ENCODE measurements around the gene PSMA5. TPM values are rescaled to one million over a fixed set of nuclear protein-coding genes. Genes with fewer than 3 reads are reported as not detected.

PSMA5 gene
- total and polyA plus RNA-seq, 7 donors: 58.1 to 213 (median 99.6) TPM

DNA sequence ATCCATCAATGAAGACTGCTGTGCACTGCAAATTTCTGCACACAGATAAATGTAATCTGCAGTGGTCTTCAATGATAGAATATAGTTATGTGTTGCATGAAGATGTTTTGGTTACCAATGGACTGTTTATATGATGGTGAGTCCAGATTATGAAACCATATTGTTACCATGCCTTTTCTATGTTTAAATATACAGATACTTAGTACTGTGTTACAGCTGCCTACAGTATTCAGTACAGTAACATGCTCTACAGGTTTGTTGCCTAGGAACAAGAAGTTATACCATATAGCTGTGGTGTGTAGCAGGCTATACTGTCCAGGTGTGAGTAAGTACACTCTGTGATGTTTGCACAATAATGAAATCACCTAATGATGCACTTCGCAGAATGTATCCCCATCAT lies 69.3 kb downstream of the PSMA5 start:
- no peak for DNase-seq

GRCh38 chr1:109356505-109356904 lies 69.7 kb downstream of the PSMA5 start:
- intact Hi-C loops (cut with DNase I): loop anchor here (5.0 to 10.0 kb wide), 2 partner anchors 41 to 62 kb away; partner anchors contain the start of gene SORT1 (in 1 of the 2)
- Histone ChIP-seq H3K4me3 (no peak overlapping the region), H3K36me3 (ENCODE audit: insufficient read depth in 1 of 2, low read depth in 1 of 2) (peaks cover 6 to 65% of the 10 kb centered on the region in 2 donors), H3K4me1 (peaks cover 5% of the 10 kb centered on the region), H3K27me3 (ENCODE audit: insufficient read depth in 3 of 3, low read length in 2 of 3) (no peaks in the 10 kb centered on the region), H3K27ac (no peak overlapping the region), H3K9me3 (no peaks in the 10 kb centered on the region)
- WGBS, 3 donors: 86 to 100% (median 100%) methylated on average over 1 of the region's 1 CpG
- no peak for DNase-seq
- ATAC-seq: no peak
- no peak for TF ChIP-seq CTCF (IDR thresholded peaks at IDR 0.05)

More for the DNA sequence above, 69.3 kb downstream of the PSMA5 start:
- peaks cover 6 to 60% of the 10 kb centered on the region in 2 donors for H3K36me3 ChIP-seq (ENCODE audit: insufficient read depth in 1 of 2, low read depth in 1 of 2)
- intact Hi-C loops (cut with DNase I): loop anchor here (5.0 to 10.0 kb wide), 2 partner anchors 40 to 62 kb away; partner anchors contain the start of gene SORT1 (in 1 of the 2)
- H3K4me1 ChIP-seq: peaks cover 10% of the 10 kb centered on the region
- WGBS, 3 donors: 94 to 100% (median 97%) methylated on average over 1 of the region's 1 CpG
- H3K4me3 ChIP-seq: no peak overlapping the region
- ATAC-seq: no peak
- no peak for TF ChIP-seq CTCF (IDR thresholded peaks at IDR 0.05)
- no peaks in the 10 kb centered on the region for H3K9me3 ChIP-seq
- no peaks in the 10 kb centered on the region for H3K27me3 ChIP-seq (ENCODE audit: insufficient read depth in 3 of 3, low read length in 2 of 3)
- no peak overlapping the region for H3K27ac ChIP-seq

GRCh38 chr1:109354929-109355328 lies 71.3 kb downstream of the PSMA5 start:
- ATAC-seq (no peak), DNase-seq (no peak)
- TF ChIP-seq CTCF (IDR thresholded peaks at IDR 0.05): no peak
- peaks cover 6 to 79% of the 10 kb centered on the region in 2 donors for H3K36me3 ChIP-seq (ENCODE audit: insufficient read depth in 1 of 2, low read depth in 1 of 2)
- no peak overlapping the region for H3K27ac ChIP-seq
- H3K27me3 ChIP-seq (ENCODE audit: insufficient read depth in 3 of 3, low read length in 2 of 3): no peaks in the 10 kb centered on the region
- intact Hi-C loops (cut with DNase I): loop anchor here (5.0 to 10.0 kb wide), 3 partner anchors 38 to 60 kb away; partner anchors contain the start of gene SORT1 (in 1 of the 2)
- WGBS, 3 donors: 93 to 95% (median 94%) methylated on average over 3 of the region's 3 CpGs
- H3K9me3 ChIP-seq: no peaks in the 10 kb centered on the region
- H3K4me1 ChIP-seq: no peaks in the 10 kb centered on the region
- H3K4me3 ChIP-seq: no peak overlapping the region

DNA sequence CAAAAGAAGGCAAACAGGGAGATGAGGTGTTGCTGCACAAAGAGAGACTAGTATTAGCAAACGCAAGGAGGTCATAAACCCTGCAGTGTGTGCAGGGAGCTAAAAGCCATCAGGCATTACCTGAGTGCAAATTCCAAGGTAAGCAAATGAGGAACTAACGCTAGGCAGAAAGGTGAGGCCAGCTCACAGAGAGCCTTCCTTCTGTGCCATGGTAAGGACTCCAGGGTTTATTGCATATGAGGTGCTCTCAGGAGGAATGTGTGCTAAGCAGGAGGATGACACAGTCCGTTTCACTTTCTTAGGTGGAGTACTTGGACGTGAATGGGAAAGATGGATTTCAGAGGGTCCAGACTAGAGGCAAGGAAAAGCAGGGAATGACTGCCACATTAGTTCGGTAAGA lies 74.8 kb downstream of the PSMA5 start:
- no peak for DNase-seq
- intact Hi-C loops (cut with DNase I): loop anchor here in 1 of 2 donors (5.0 to 10.0 kb wide), 2 partner anchors 34 to 57 kb away; no protein-coding TSS in a partner anchor
- no peak for ATAC-seq
- H3K9me3 ChIP-seq: no peaks in the 10 kb centered on the region
- H3K4me1 ChIP-seq: no peaks in the 10 kb centered on the region
- no peak overlapping the region for H3K27ac ChIP-seq
- no peak for TF ChIP-seq CTCF (IDR thresholded peaks at IDR 0.05)
- peaks cover 8 to 91% of the 10 kb centered on the region in 2 donors for H3K36me3 ChIP-seq (ENCODE audit: insufficient read depth in 1 of 2, low read depth in 1 of 2)
- no peaks in the 10 kb centered on the region for H3K27me3 ChIP-seq (ENCODE audit: insufficient read depth in 3 of 3, low read length in 2 of 3)
- no peak overlapping the region for H3K4me3 ChIP-seq
- 90 to 92% (median 91%) methylated on average over 5 of the region's 5 CpGs for WGBS, 3 donors

DNA sequence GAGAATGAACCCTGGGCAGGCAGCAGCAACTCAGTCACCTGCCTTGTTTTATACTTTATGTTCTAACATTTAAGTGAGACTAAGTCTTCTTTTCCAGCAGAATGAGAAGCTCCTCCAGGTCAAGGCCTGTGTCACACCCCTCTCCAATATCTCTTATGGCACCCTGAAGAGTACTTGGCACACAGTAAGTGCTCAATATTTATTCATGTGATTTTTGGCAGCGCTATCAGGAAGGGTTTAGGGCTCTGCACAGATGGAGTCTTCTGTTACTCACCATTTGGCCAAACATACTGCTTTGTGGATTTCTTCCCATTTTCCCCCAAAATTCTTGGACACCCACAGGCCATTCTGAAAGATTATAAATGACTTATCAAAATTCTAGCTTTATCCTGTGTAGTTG lies 75.6 kb downstream of the PSMA5 start:
- intact Hi-C loops (cut with DNase I): loop anchor here in 1 of 2 donors (5.0 to 10.0 kb wide), 2 partner anchors 33 to 56 kb away; no protein-coding TSS in a partner anchor
- no peak for ATAC-seq
- TF ChIP-seq CTCF (IDR thresholded peaks at IDR 0.05): no peak
- H3K4me3 ChIP-seq: no peak overlapping the region
- DNase-seq: no peak
- 75 to 90% (median 87%) methylated on average over 1 of the region's 1 CpG for WGBS, 3 donors
- peaks cover 4 to 96% of the 10 kb centered on the region in 2 donors for H3K36me3 ChIP-seq (ENCODE audit: insufficient read depth in 1 of 2, low read depth in 1 of 2)
- H3K27ac ChIP-seq: no peak overlapping the region
- H3K4me1 ChIP-seq: no peaks in the 10 kb centered on the region
- no peaks in the 10 kb centered on the region for H3K9me3 ChIP-seq
- no peaks in the 10 kb centered on the region for H3K27me3 ChIP-seq (ENCODE audit: insufficient read depth in 3 of 3, low read length in 2 of 3)
